Measurements from ENCODE around the gene LOXHD1.

The LOXHD1 gene

GRCh38 chr18:46574000-46574742 lies 82.8 kb downstream of the LOXHD1 start:
- no peaks in the 10 kb centered on the region for H3K4me1 ChIP-seq (ENCODE audit: control insufficient read depth, insufficient read depth, low read length)
- H3K4me3 ChIP-seq (ENCODE audit: low read depth, low read length), result no peak overlapping the region
- no peaks in the 10 kb centered on the region for H3K27me3 ChIP-seq (ENCODE audit: control insufficient read depth, insufficient read depth, low read length)
- no peaks in the 10 kb centered on the region for H3K9me3 ChIP-seq (ENCODE audit: control insufficient read depth, insufficient read depth, low read depth, low read length)
- no peaks in the 10 kb centered on the region for H3K36me3 ChIP-seq (ENCODE audit: control insufficient read depth, insufficient read depth, low read length)
- no peak overlapping the region for H3K9ac ChIP-seq (ENCODE audit: low read length)
- H3K27ac ChIP-seq (ENCODE audit: low read depth, low read length), result no peak overlapping the region

- Histone ChIP-seq H3K9me3 (ENCODE audit: control insufficient read depth, insufficient read depth, low read depth, low read length) (no peaks in the 10 kb centered on the region), H3K27ac (ENCODE audit: low read depth, low read length) (no peak overlapping the region), H3K4me1 (ENCODE audit: control insufficient read depth, insufficient read depth, low read length) (no peaks in the 10 kb centered on the region), H3K4me3 (ENCODE audit: low read depth, low read length) (no peak overlapping the region), H3K36me3 (ENCODE audit: control insufficient read depth, insufficient read depth, low read length) (no peaks in the 10 kb centered on the region), H3K27me3 (ENCODE audit: control insufficient read depth, insufficient read depth, low read length) (peaks cover 6% of the 10 kb centered on the region; the same call in 1 of the 2 replicates), H3K9ac (ENCODE audit: low read length) (no peak overlapping the region)
Measured at GRCh38 chr18:46573156-46573555, 83.9 kb downstream of the LOXHD1 start.

GRCh38 chr18:46571756-46572155 lies 85.3 kb downstream of the LOXHD1 start:
- Histone ChIP-seq H3K36me3 (ENCODE audit: control insufficient read depth, insufficient read depth, low read length) (no peaks in the 10 kb centered on the region), H3K27me3 (ENCODE audit: control insufficient read depth, insufficient read depth, low read length) (peaks cover 6% of the 10 kb centered on the region; the same call in 1 of the 2 replicates), H3K9me3 (ENCODE audit: control insufficient read depth, insufficient read depth, low read depth, low read length) (no peaks in the 10 kb centered on the region)

GRCh38 chr18:46570666-46571065 lies 86.4 kb downstream of the LOXHD1 start:
- Histone ChIP-seq H3K9me3 (ENCODE audit: control insufficient read depth, insufficient read depth, low read depth, low read length) (no peaks in the 10 kb centered on the region), H3K27me3 (ENCODE audit: control insufficient read depth, insufficient read depth, low read length) (peaks cover 9% of the 10 kb centered on the region; the same call in 1 of the 2 replicates), H3K36me3 (ENCODE audit: control insufficient read depth, insufficient read depth, low read length) (no peaks in the 10 kb centered on the region), H3K4me3 (ENCODE audit: low read depth, low read length) (no peak overlapping the region), H3K4me1 (ENCODE audit: control insufficient read depth, insufficient read depth, low read length) (no peaks in the 10 kb centered on the region), H3K27ac (ENCODE audit: low read depth, low read length) (no peak overlapping the region), H3K9ac (ENCODE audit: low read length) (no peak overlapping the region)

More at GRCh38 chr18:46571756-46572155, 85.3 kb downstream of the LOXHD1 start:
- no peak overlapping the region for H3K27ac ChIP-seq (ENCODE audit: low read depth, low read length)
- no peaks in the 10 kb centered on the region for H3K4me1 ChIP-seq (ENCODE audit: control insufficient read depth, insufficient read depth, low read length)
- H3K4me3 ChIP-seq (ENCODE audit: low read depth, low read length), result no peak overlapping the region
- no peak overlapping the region for H3K9ac ChIP-seq (ENCODE audit: low read length)

GRCh38 chr18:46570134-46570533 lies 86.9 kb downstream of the LOXHD1 start:
- Histone ChIP-seq H3K27me3 (ENCODE audit: control insufficient read depth, insufficient read depth, low read length) (peaks cover 9% of the 10 kb centered on the region; the same call in 1 of the 2 replicates), H3K4me1 (ENCODE audit: control insufficient read depth, insufficient read depth, low read length) (no peaks in the 10 kb centered on the region), H3K9me3 (ENCODE audit: control insufficient read depth, insufficient read depth, low read depth, low read length) (no peaks in the 10 kb centered on the region), H3K27ac (ENCODE audit: low read depth, low read length) (no peak overlapping the region), H3K36me3 (ENCODE audit: control insufficient read depth, insufficient read depth, low read length) (no peaks in the 10 kb centered on the region), H3K4me3 (ENCODE audit: low read depth, low read length) (no peak overlapping the region), H3K9ac (ENCODE audit: low read length) (no peak overlapping the region)

- Histone ChIP-seq H3K27me3 (ENCODE audit: control insufficient read depth, insufficient read depth, low read length) (peaks cover 9% of the 10 kb centered on the region; the same call in 1 of the 2 replicates), H3K4me1 (ENCODE audit: control insufficient read depth, insufficient read depth, low read length) (no peaks in the 10 kb centered on the region), H3K36me3 (ENCODE audit: control insufficient read depth, insufficient read depth, low read length) (no peaks in the 10 kb centered on the region), H3K9ac (ENCODE audit: low read length) (no peak overlapping the region), H3K27ac (ENCODE audit: low read depth, low read length) (no peak overlapping the region), H3K4me3 (ENCODE audit: low read depth, low read length) (no peak overlapping the region), H3K9me3 (ENCODE audit: control insufficient read depth, insufficient read depth, low read depth, low read length) (no peaks in the 10 kb centered on the region)
Measured at GRCh38 chr18:46569211-46569610, 87.8 kb downstream of the LOXHD1 start.

- Histone ChIP-seq H3K27me3 (ENCODE audit: control insufficient read depth, insufficient read depth, low read length) (peaks cover 9% of the 10 kb centered on the region; the same call in 1 of the 2 replicates), H3K9me3 (ENCODE audit: control insufficient read depth, insufficient read depth, low read depth, low read length) (no peaks in the 10 kb centered on the region), H3K36me3 (ENCODE audit: control insufficient read depth, insufficient read depth, low read length) (no peaks in the 10 kb centered on the region)
Measured at GRCh38 chr18:46567196-46567595, 89.8 kb downstream of the LOXHD1 start.

GRCh38 chr18:46566111-46566510 lies 90.9 kb downstream of the LOXHD1 start:
- no peak overlapping the region for H3K27ac ChIP-seq (ENCODE audit: low read depth, low read length)
- H3K27me3 ChIP-seq (ENCODE audit: control insufficient read depth, insufficient read depth, low read length), result peaks cover 9% of the 10 kb centered on the region; the same call in 1 of the 2 replicates
- H3K4me1 ChIP-seq (ENCODE audit: control insufficient read depth, insufficient read depth, low read length), result peaks cover 11% of the 10 kb centered on the region
- no peak overlapping the region for H3K9ac ChIP-seq (ENCODE audit: low read length)
- H3K9me3 ChIP-seq (ENCODE audit: control insufficient read depth, insufficient read depth, low read depth, low read length), result no peaks in the 10 kb centered on the region
- H3K4me3 ChIP-seq (ENCODE audit: low read depth, low read length), result no peak overlapping the region
- H3K36me3 ChIP-seq (ENCODE audit: control insufficient read depth, insufficient read depth, low read length), result no peaks in the 10 kb centered on the region

More at GRCh38 chr18:46567196-46567595, 89.8 kb downstream of the LOXHD1 start:
- Histone ChIP-seq H3K9ac (ENCODE audit: low read length) (no peak overlapping the region), H3K4me3 (ENCODE audit: low read depth, low read length) (no peak overlapping the region), H3K27ac (ENCODE audit: low read depth, low read length) (no peak overlapping the region), H3K4me1 (ENCODE audit: control insufficient read depth, insufficient read depth, low read length) (peaks cover 11% of the 10 kb centered on the region)

- Histone ChIP-seq H3K4me3 (ENCODE audit: low read depth, low read length) (no peak overlapping the region), H3K9ac (ENCODE audit: low read length) (no peak overlapping the region), H3K36me3 (ENCODE audit: control insufficient read depth, insufficient read depth, low read length) (no peaks in the 10 kb centered on the region), H3K27me3 (ENCODE audit: control insufficient read depth, insufficient read depth, low read length) (peaks cover 9% of the 10 kb centered on the region; the same call in 1 of the 2 replicates), H3K4me1 (ENCODE audit: control insufficient read depth, insufficient read depth, low read length) (peaks cover 11% of the 10 kb centered on the region), H3K27ac (ENCODE audit: low read depth, low read length) (no peak overlapping the region), H3K9me3 (ENCODE audit: control insufficient read depth, insufficient read depth, low read depth, low read length) (no peaks in the 10 kb centered on the region)
Measured at GRCh38 chr18:46565256-46565655, 91.8 kb downstream of the LOXHD1 start.

GRCh38 chr18:46563317-46563716 lies 93.7 kb downstream of the LOXHD1 start:
- Histone ChIP-seq H3K27ac (ENCODE audit: low read depth, low read length) (no peak overlapping the region), H3K4me1 (ENCODE audit: control insufficient read depth, insufficient read depth, low read length) (peaks cover 11% of the 10 kb centered on the region), H3K4me3 (ENCODE audit: low read depth, low read length) (no peak overlapping the region), H3K9me3 (ENCODE audit: control insufficient read depth, insufficient read depth, low read depth, low read length) (no peaks in the 10 kb centered on the region), H3K9ac (ENCODE audit: low read length) (no peak overlapping the region), H3K27me3 (ENCODE audit: control insufficient read depth, insufficient read depth, low read length) (peaks cover 5% of the 10 kb centered on the region; the same call in 1 of the 2 replicates), H3K36me3 (ENCODE audit: control insufficient read depth, insufficient read depth, low read length) (no peaks in the 10 kb centered on the region)

GRCh38 chr18:46562674-46563192 lies 94.3 kb downstream of the LOXHD1 start:
- H3K4me3 ChIP-seq (ENCODE audit: low read depth, low read length), result no peak overlapping the region
- H3K4me1 ChIP-seq (ENCODE audit: control insufficient read depth, insufficient read depth, low read length), result peaks cover 11% of the 10 kb centered on the region
- no peaks in the 10 kb centered on the region for H3K9me3 ChIP-seq (ENCODE audit: control insufficient read depth, insufficient read depth, low read depth, low read length)
- 0 out of 2 replicates have a peak, but pooled peaks cover 3% of the 10 kb centered on the region for H3K27me3 ChIP-seq (ENCODE audit: control insufficient read depth, insufficient read depth, low read length)
- H3K27ac ChIP-seq (ENCODE audit: low read depth, low read length), result no peak overlapping the region
- H3K36me3 ChIP-seq (ENCODE audit: control insufficient read depth, insufficient read depth, low read length), result no peaks in the 10 kb centered on the region
- H3K9ac ChIP-seq (ENCODE audit: low read length), result no peak overlapping the region
